ENCODE results near the gene CGRRF1.
A peak's percentile ranks its signal among the peaks of the same experiment; 100 is the strongest.

CGRRF1 gene

DNA sequence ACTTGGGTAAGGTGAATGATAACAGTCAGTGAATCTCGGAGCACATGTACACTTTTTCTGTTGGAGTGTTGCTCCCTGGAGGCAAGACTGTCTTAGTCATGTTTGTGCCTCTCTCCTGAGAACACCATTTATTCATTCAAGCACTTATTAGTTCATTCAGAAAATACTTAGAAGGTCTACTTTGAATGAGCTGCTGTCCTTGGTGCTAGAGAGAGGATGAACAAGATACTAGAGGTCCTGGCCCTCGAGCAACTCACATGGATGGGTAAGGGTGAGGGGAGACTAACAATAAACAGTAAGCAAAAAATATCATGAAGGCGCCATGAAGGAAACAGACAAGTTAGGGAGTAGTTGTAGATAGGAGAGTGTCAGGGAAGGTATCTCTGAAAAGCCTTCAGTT, 40.2 kb downstream of the CGRRF1 start:
- no peak for DNase-seq

DNA sequence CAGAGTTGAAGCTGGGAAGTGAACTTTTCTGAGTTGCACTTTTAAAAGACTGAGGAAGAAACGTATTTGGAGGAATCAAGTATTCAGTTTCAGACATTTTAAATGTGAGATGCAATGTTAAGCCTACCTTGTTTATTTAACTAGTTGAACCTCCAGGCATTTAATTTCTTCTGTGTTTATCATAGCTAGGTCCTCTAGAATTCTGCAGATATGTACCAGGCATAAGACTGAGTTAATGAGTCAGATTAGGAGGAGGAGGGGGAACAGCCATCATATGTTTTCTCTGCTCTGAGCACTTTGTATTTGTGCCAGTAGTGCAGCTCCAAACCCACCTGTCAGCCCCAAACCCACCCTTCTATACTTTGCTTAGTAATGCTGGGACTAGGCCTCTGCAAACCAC, 40.8 kb downstream of the CGRRF1 start:
- no peak for DNase-seq

DNA sequence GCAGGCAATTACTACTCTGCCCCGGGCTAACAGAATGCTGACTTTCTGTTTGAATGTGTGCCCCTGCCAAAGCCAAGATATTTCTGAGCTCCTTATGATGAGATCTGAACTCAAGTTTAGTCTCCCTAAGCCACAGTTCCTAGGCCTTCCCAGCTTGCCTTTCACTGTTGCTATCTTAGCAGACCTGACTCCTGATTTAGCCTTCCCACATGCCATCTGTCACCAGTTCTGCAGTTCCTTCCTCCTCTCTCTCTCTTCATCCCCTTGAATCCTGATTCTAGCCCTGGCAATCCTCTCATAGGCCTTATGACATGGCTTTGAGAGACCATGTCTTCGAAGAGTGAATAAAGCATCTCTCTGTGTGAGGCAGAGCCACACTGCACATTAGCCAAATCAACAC, 44.7 kb downstream of the CGRRF1 start:
- DNase-seq, result no peak

DNA sequence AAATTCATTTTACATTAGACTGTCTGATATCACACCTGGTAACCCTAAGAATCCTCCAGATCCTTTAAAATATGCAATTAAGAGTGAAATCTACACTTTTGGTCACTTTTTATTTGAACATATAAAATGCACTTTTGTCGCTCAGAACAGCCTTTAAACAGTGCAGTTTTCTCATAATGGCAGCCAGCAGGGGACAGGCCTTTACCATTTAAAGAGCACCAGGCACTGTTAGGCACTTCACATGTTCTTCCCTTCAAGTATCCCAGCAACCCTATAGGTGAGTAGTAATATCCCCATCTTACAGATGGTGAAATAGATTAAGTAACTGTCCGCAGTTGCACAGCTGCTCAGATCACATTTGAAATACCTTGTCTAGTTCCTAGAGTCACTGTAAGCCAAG, 45.9 kb downstream of the CGRRF1 start:
- no peak for DNase-seq

DNA sequence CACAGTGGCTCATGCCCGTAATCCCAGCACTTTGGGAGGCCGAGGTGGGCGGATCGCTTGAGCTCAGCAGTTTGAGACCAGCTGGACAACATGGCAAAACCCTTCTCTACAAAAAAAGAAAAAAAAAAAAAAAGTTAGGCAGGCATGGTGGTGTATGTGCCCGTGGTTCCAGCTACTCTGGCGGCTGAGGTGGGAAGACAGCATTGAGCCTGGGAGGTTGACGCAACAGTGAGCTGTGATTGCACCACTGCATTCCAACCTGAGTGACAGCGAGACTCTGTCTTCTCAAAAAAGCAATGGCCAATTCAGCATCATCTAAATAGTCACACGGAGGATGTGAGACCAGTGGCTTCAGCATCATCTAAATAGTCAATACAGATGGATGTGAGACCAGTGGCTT, 46.8 kb downstream of the CGRRF1 start:
- DNase-seq, result no peak

DNA sequence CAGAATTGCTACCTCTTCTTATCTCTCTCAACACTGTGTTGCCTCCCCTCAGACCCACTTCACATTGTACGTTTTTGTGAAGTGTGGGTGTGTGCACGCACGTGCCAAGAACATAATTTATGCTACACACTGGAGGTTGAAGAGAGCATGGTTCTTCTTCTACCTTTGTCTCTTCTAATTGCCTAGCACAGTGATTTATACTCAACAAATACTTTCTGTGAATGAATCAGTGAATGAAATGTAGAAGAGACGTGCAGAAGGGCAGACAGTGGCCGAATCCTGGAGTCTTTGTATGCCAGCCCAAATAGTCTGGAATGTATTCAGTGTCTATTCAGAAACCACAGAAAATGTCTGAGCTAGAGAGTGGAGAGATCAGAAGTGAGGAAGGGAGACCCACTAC, 52.6 kb downstream of the CGRRF1 start:
- DNase-seq, result no peak

DNA sequence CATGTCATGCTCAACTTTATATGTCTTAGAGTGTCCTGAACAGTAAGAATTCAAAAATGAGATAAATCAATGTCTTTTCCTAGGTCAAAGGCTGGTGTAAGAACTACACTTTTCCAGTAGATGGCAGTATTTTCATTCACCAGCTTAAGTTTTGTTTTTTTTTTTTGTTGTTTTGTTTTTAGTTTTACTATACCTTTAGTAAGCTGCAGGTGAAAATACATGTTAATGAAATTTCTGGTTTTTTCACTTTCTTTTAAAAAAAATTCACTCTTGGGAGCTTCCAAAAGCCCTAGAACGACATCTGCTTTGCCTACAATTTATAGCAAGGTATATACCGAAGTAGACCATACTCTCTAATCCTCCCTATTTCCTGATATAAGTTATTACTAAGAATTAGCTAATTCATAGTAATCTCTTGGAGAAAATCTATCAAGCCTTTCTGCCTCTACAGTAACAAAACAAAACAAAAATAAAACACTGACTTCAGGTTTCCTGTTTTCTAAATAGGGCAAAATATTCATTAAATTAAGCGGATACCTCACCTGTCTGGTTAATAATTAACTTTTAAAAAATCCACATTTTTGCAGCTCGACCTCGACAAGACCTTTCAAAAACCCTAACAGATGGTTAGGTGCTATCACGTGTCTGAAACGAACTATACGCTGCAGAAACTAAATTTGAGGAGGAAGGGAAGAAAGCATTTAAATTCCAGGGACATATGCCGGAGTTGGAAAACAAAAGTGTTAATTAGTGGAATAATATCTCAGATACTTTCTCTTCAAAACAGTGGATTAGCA, 54.6 kb downstream of the CGRRF1 start:
- no peak for DNase-seq

DNA sequence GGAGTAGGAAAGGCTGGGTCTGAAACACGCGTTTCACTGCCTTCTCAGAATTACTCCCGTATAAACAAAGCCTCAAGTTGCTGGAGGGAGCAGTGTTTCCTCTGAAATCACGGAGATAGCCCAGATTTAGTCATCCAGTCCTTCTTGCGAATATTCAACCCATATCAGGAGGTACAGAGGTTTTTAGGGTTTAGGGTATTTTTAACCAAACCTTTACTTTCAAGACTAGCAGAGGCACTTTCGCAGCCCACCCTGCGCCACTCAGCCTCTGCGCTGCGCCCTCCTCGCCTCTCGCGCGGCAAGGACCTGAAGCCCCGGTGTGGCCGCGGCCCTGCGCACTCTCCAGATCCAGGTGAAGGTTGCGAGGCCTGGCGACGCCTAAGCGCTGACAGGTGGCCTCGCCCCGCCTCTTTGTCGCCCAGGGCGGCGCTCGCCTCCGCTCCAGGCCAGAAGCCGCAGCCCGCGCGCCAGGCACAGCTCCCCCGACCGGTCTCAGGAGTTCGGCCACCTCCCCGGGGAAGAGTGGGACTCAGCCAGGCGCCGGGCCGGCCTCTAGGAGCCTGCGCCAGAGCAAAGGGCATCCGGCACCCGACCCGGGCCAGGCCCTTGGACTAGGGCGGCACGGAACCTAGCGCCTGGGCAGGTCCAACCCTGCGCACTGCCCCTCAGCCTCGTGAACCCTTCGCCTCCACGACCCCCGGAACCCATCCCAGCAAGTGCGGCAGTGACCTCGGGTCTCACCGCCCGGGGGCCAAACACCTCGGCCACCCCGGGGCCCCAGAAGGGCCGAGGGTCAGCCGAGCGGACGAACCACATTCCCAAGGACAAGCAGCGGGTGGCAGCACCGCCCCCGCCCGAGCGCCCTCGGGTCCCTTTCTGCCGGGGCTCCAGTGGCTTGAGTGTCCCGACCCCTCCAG, 55.4 kb downstream of the CGRRF1 start:
- DNase-seq, result peak; percentile 50

DNA sequence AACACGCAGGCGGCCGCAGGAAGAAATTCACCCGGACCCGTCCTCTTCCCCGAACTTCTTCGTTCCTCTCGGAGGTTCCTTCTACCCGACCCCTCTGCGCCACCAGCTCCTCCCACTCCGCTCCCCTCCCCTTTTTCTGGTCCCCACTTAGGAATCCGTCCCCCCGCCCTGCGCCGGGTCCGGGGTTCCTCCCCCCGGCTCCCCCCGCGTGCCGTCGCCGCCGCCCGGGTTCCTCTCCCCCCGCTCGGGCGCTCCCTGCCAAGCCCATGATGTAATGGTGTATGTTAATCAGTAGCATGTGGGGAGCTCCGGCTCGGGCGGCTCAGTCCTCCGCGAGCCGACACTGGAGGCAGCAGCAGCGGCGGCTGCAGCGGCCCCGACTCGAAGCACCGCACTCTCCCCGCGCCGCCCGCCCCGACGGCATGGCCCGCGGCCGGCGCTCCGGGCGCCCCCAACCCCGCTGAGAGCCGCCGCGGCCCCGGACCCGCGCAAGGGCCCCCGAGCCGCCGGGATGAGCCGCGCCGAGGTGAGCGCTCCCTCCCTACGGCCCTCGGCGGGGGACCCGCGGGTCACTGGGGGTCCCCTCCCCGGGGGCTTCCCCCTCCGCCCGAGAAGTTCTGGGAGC, 56.2 kb downstream of the CGRRF1 start:
- peak; percentile 76 for DNase-seq

DNA sequence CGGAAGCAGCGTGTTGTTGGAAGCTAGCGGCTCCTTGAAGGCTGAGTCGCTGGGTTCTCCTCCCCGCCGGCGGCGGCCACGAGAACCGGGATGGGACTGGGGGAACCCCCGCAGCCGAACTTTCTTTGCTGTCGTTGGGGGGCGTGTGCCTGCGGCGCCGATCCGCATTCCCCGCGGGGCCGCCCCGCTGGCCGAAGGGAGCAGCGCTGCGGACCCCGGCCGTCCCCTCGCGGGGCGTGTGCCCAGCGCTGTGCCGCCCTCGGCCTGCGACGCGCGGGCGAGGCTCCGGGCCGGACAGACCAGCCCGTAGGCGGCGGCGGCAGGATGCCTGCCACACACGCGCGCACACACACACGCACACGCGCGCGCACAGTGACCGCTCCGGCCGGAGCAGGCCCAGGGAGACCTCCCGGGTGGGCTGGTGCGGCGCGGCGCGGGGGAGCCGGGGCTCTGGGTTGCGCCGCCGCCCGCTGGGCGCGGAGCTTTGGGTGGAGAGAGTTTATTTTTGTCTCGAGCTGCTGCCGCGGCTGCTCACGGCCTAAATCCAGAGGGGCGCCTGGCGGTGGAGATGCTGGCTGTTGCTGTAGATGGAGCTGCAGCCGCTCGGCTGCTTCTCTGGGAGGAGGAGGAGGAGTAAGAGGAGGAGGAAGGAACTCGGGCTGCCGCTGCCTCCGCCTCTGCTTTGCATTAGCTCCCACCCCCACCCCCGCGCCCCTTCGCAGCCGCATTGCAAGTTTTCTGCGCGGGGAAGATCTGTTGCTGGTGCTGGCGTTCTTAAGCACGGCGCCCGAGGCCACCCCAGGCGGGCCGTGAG, 56.9 kb downstream of the CGRRF1 start, which contains the start of gene SAMD4A:
Gene SAMD4A, plus strand, starts transcription at position 719 of the 814 bp plus-strand sequence. CDS start 789 bp downstream, outside the sequence.
- peak; percentile 54 for DNase-seq

DNA sequence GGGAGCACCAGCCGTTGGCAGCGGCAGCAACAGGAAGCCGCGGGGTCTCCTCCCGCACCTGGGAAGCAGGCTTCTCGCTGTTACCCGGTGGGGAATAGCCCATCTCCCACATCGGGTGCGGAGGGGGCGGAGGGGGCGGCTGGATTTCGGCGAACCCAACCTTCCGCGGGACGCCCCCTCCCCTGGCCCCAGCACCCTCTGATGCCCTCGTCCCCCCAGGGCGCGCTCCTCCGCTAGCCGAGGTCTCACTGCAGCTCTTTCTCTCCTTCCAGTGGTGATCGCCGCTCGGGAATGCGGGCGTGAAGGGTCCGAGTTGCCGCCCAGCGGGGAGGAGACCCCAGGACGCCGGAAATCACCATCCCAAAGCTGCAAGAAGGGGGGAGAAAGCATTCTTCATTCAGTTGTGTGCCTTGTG, 57.5 kb downstream of the CGRRF1 start:
- no peak for DNase-seq

DNA sequence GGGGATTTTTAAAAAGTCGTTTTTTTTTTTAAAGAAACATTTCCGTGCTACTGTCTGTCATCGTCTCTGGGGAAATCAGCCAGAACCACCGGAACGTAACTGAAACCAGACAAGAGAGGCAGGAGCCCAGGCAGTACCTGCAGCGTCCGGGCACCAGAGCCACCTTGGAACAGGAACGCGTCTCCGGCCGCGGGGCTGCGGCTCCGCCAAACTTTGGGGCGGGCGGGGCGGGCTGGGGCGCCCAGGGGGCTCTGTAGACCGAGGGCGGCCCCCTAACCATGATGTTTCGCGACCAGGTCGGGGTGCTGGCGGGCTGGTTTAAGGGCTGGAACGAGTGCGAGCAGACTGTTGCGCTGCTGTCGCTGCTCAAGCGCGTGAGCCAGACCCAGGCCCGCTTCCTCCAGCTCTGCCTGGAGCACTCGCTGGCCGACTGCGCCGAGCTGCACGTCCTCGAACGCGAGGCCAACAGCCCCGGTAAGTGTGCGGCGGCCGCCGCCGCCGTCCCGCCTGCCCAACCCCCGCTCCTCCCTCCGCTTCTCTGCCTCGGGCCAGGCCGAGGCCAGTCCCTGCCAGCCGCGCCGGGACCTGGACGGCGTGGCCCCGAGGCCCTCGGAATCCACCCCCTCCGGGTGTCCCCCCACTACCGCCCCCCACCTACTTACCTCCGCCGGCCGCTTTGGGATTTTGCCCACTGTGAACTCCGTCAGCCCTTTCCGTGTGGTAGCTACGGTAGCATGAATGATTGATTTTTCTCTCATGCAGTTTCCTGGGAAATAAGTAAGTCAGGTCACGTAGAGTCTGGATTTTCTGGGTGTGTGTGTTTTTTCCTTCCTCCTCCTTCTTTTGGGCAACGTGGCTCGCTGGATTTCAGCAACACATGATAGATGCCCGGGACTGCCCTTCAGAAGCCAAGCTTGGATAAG, 58.2 kb downstream of the CGRRF1 start:
- DNase-seq, result peak; percentile 36

DNA sequence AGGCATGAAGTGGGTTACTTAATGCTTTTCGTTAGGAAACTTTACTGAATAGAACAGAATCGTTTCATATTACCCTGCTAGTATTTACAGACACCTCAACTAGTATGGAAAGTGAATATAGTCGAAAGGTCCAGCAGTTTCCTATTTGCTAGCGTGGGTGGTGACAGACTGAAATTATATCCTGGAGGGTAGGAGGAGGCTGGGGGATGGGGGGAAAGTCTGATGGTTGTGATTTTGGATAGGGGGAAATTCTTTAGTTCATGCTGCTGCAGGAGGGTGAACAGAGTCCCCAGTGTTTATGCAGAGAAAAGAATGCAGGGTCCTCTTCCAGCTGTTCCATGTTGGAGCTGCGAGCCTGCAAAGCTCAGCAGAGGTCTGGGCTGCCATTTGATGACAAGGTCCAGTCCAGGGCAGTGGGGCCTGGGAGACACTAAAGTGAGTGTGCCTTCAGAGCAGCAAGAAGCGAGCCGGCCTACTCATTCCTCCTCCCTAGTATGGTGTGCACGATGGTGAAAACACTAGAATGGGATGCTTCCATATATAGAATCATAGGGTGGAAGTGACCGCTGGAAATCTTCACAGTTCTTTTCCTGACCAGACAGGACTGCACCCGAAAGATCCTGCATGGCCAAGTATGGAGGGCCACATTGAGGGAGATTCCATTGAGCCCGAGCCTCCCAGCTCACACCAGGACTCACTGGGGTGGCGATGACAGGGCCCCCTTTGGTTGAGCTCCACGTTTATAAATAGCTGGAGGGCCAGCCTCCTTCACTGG, 59.3 kb downstream of the CGRRF1 start:
- no peak for DNase-seq

DNA sequence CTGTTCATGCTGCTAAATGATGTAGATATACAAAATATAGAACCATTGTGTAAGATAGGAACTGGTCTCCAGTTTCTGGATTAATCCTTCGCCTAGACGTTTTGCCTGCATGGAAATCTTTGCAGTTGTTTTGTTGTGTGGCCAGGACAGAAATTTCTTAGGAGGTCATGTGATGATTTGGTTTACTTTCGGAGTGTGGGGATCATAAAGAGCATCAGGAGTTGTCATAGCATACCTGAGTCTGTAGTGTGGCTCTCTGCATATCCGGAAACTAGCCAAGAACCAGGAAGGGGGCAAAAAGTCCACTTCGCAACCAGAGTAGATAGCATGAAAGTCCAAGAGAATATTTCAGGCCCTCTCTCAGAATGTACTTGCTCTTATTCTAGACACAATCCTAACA, 60.3 kb downstream of the CGRRF1 start:
- DNase-seq, result no peak

DNA sequence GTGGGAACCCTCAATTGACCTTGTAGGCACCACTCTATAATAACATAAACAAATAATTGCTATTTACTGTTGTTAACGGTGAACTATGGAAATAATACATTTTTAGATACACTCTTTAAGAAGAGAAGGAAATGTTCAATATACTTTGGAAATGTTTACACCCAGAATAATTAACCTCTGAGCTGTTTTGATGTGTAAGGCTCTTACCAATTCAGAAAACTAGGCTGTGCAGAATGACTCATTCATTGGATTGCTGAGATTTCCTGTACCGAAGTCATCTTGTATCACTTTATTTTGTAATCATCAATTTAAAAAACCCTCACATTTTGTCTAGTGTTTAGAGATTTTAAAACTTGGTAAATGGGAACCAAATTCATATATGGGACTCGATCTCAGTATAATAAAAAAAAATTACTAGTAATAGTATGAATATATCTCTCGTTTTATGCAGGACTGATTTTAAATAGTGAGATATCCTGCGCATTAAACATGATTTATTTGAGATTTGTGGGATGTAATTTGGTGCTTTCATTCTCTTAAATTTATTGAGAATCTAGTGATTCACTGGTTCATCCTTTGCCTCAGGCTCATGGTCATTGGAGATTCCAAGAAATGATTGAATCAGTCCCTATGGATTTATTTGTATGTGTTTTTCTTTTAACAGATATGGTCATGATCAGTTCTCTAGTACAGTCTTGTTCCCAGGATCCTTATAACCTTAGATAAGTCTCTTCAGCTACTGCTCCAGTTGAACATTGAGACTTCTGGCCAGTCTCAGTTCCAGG, 61.1 kb downstream of the CGRRF1 start:
- DNase-seq, result no peak

DNA sequence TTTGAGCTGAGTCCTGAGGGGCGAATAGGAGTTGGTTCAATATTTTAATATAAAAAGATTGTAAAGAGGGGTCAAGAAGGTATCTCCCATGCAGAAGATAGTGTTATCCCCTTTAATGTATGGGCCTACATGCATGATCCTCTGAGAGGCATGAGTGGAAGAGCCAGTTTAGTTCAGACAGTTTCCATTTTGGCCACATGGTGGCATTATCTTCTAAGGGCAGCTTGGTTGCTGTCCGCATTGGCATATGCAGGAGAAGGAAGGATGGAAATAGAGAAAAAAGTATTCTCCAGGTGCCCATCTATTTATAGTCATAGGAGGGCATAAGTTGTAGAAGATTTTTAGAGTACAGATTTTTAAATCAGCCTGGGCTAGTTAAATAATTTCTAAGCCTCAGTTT, 62.6 kb downstream of the CGRRF1 start:
- DNase-seq, result no peak

DNA sequence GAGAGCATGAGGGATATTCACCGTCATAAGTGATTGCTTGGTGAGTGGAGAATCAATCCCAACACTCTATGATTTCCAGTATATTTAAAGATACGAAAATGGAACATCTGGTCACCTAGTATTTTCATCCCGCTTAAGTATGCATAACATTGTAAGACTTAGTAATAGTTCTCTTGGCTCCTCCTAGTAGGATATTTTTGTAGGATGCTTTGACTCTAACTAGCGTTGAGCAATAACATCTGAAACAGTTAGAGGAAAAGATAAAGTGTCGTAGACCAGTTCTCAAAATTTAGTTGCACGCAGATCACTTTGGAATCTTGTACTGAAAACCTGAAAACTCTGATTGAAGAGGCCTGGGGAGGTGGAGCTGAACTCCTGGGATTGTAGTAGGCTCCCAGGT, 64.8 kb downstream of the CGRRF1 start:
- DNase-seq, result no peak

DNA sequence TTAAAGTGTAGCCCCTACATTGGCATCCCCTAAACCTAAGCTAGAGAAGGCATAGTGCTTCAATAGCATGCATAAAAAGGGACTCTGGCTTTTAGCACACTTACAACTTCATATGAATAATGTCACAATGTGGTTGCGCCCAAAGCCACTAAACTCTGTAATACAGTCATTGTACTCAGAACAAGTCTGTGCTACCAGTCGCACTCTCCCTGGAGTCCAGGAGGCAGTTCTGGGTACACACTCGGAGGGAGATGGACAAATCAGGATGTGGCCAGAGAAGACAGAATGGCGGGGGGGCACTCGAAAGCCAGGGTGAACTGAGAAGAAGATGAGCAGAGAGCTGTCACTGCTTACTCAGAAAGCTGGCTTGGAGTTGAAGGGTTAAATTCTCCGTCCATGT, 67.8 kb downstream of the CGRRF1 start:
- no peak for DNase-seq

DNA sequence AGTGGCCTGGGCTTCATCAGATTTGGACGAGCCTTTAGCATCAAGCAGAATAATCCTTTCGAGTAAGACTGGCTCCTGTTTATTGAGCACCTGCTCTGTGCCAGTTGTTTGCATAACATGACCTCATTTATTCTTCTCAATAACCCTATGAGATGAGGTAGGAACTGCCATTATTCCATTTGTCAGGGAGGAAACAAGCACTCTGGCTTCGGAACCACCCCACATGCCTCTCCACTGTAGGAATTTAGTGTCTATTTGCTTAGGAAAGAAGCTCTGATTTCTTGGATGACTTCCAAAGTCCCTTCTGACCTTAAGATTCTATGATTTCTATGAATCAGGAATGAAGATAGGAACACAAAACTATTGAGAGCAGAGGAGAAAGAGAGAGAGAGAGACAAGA, 68.3 kb downstream of the CGRRF1 start:
- DNase-seq, result no peak

DNA sequence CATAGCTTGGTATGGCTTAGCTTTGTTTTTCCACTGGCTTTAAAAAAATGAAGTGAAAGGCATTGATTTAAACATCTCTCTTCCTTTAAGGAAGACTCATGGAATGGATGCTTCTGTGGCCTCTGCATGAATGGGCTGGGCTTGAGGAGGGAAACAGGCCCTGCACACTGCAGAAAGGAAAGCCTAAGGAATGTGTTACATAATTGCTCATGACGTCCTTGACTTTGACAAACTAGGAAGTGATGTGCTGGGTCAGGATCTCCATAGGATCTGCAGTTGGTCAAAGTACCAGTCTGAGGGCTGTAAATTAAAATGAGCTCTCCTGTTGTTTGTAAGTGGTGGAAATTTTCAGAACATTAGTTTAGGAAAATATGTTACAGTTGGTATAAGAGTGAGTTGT, 69.9 kb downstream of the CGRRF1 start:
- DNase-seq, result no peak

Data from stimulated activated CD4-positive, alpha-beta T cell treated with anti-CD3 and anti-CD28 coated beads, Interleukin-4, amount 100 ng/mL, for 24 hours (primary cell).